Fibroblast of skin of left quadriceps (primary cell): ENCODE measurements around the gene GTPBP4.
"Not testable (repeated sequence)": the region's sequence is repeated elsewhere in the genome, so short reads cannot be mapped to it uniquely, and the experiment has no call there.

Experiments
- DNase-seq, 2 experiments: peaks; one replicate each; pipeline ENCODE4 v3.0.0-alpha.2; 2013; ENCODE audit warnings: low read depth in 2 of 2

The GTPBP4 gene

GRCh38 chr10:1057106-1057657, 68.9 kb downstream of the GTPBP4 start:
- DNase-seq: no peak

GRCh38 chr10:1058017-1058416, 69.8 kb downstream of the GTPBP4 start:
- no peak for DNase-seq

- DNase-seq: no peak
Observed at GRCh38 chr10:1059902-1060301, 71.7 kb downstream of the GTPBP4 start.

- peak in 1 of 2 experiments; percentile 24 for DNase-seq
Observed at GRCh38 chr10:1061930-1062774, 73.9 kb downstream of the GTPBP4 start.

GRCh38 chr10:1063232-1063865, 75.1 kb downstream of the GTPBP4 start:
- DNase-seq: no peak

GRCh38 chr10:1064964-1065247, 76.7 kb downstream of the GTPBP4 start:
- no peak for DNase-seq

GRCh38 chr10:1066734-1067133, 78.5 kb downstream of the GTPBP4 start:
- not testable (repeated sequence) for DNase-seq

GRCh38 chr10:1068380-1069361, 80.4 kb downstream of the GTPBP4 start:
- no peak for DNase-seq
